DOHH2 (cell line): ENCODE results near the gene TRAPPC2L.

Source experiments
- H3F3A ChIP-seq: fragments of 200-600 bp; sonication (generic), shearing (Covaris generic); 2 replicates; pipeline ENCODE4 v1.6.0; 2016; ENCODE audit warnings: antibody characterized with exemption, mild to moderate bottlenecking; ENCODE audit not compliant: control insufficient read depth, insufficient read depth
- H3K27ac ChIP-seq: fragments of 200-600 bp; sonication (generic); 2 replicates; pipeline ENCODE4 v1.5.1; 2014; ENCODE audit warnings: low read depth, mild to moderate bottlenecking, low read length, moderate library complexity
- H3K27me3 ChIP-seq: fragments of 200-600 bp; sonication (generic); 2 replicates; pipeline ENCODE4 v1.6.1; 2014; ENCODE audit warnings: mild to moderate bottlenecking, low read length, mixed read lengths; ENCODE audit not compliant: control insufficient read depth
- H3K36me3 ChIP-seq: fragments of 200-600 bp; sonication (generic); 2 replicates; pipeline ENCODE4 v1.6.1; 2014; ENCODE audit warnings: mild to moderate bottlenecking, low read length, moderate library complexity, mixed read lengths; ENCODE audit not compliant: control insufficient read depth
- H3K4me1 ChIP-seq: fragments of 200-600 bp; sonication (generic); 2 replicates; pipeline ENCODE4 v1.6.1; 2014; ENCODE audit warnings: mild to moderate bottlenecking, low read length, mixed read lengths; ENCODE audit not compliant: control insufficient read depth
- H3K4me2 ChIP-seq: fragments of 200-600 bp; sonication (generic); 2 replicates; pipeline ENCODE4 v1.6.0; 2014; ENCODE audit warnings: mild to moderate bottlenecking, low read length, moderate library complexity
- H3K4me3 ChIP-seq: fragments of 200-600 bp; sonication (generic); 2 replicates; pipeline ENCODE4 v1.5.1; 2014; ENCODE audit warnings: mild to moderate bottlenecking, low read length, mixed read lengths
- H3K79me2 ChIP-seq: fragments of 200-600 bp; sonication (generic); 2 replicates; pipeline ENCODE4 v1.6.1; 2014; ENCODE audit warnings: mild to moderate bottlenecking, low read length, mixed read lengths; ENCODE audit not compliant: control insufficient read depth
- H3K9me2 ChIP-seq: fragments of 200-600 bp; sonication (generic); replicated peaks from 2 replicates; pipeline ENCODE4 v1.6.1; 2014; ENCODE audit warnings: mild to moderate bottlenecking, low read length, mixed read lengths; ENCODE audit not compliant: control insufficient read depth
- H3K9me3 ChIP-seq: fragments of 200-600 bp; sonication (generic); 2 replicates; pipeline ENCODE4 v1.6.1; 2014; ENCODE audit warnings: antibody characterized with exemption, low read length, mixed read lengths; ENCODE audit not compliant: control insufficient read depth, insufficient read depth
- H4K20me1 ChIP-seq: fragments of 200-600 bp; sonication (generic); 2 replicates; pipeline ENCODE4 v1.6.0; 2014; ENCODE audit warnings: low read depth, mild to moderate bottlenecking, antibody characterized with exemption, low read length, moderate library complexity; ENCODE audit not compliant: control insufficient read depth, insufficient read depth
- EZH2phosphoT487 ChIP-seq: fragments of 200-600 bp; sonication (generic); IDR thresholded peaks from 2 replicates; pipeline ENCODE4 v1.6.1; 2017; ENCODE audit warnings: borderline replicate concordance, mild to moderate bottlenecking, antibody characterized with exemption, low read length, moderate library complexity, mixed read lengths
- TF ChIP-seq, protein P1 (sequence below): fragments of 200-600 bp; sonication (generic); IDR thresholded peaks from one replicate; pipeline ENCODE4 v1.5.1; 2014; ENCODE audit warnings: antibody characterized with exemption, mild to moderate bottlenecking, low read depth, low read length; ENCODE audit not compliant: poor library complexity, severe bottlenecking

TRAPPC2L gene

DNA sequence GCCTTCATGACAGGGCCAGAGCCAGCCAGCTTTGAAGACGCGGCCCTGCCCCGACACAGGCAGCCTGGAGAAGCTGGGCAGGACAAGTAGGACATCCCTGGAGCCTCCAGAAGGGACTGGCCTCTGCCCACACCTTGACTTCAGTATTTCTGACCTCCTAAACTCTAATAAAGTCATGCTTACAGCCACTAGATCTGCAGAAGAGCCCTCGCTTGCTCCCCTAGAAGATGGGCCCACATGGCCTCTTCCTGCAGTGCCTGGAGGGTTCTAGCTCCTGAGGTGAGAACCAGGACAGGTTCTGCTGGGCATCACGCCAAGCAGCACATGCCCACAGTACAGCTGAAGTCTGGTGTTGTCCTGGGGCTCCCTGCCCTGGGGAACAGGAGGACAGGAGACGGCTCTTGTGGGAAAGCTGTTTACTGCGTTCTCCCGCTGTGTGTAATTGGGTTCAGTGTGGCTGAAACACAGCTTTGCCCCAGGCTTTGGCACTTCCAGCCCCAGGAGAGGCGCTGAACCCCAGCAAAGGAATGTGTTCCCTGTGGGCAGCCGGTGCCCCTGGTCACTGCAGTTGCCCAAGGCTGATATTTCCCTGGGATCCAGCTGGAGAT, 47.8 kb upstream of the TRAPPC2L start:
- H3K27me3 ChIP-seq = no peaks in the 10 kb centered on the region
- H4K20me1 ChIP-seq = peaks cover 8% of the 10 kb centered on the region; the same call in 1 of the 2 replicates
- peaks cover 45% of the 10 kb centered on the region for H3K4me1 ChIP-seq
- peaks cover 10% of the 10 kb centered on the region for H3F3A ChIP-seq
- H3K36me3 ChIP-seq = peaks cover 71% of the 10 kb centered on the region
- H3K9me2 ChIP-seq = no peaks in the 10 kb centered on the region
- H3K4me2 ChIP-seq = peak overlapping the region; percentile 95
- peaks cover 7% of the 10 kb centered on the region; the same call in 1 of the 2 replicates for H3K9me3 ChIP-seq
- no peak for TF ChIP-seq EZH2phosphoT487
- TF ChIP-seq, protein P1, sequence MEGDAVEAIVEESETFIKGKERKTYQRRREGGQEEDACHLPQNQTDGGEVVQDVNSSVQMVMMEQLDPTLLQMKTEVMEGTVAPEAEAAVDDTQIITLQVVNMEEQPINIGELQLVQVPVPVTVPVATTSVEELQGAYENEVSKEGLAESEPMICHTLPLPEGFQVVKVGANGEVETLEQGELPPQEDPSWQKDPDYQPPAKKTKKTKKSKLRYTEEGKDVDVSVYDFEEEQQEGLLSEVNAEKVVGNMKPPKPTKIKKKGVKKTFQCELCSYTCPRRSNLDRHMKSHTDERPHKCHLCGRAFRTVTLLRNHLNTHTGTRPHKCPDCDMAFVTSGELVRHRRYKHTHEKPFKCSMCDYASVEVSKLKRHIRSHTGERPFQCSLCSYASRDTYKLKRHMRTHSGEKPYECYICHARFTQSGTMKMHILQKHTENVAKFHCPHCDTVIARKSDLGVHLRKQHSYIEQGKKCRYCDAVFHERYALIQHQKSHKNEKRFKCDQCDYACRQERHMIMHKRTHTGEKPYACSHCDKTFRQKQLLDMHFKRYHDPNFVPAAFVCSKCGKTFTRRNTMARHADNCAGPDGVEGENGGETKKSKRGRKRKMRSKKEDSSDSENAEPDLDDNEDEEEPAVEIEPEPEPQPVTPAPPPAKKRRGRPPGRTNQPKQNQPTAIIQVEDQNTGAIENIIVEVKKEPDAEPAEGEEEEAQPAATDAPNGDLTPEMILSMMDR = no peak
- H3K4me3 ChIP-seq = peak overlapping the region; percentile 87
- H3K27ac ChIP-seq = peak overlapping the region; percentile 7; the same call in 1 of the 2 replicates
- H3K79me2 ChIP-seq = peaks cover 59% of the 10 kb centered on the region

DNA sequence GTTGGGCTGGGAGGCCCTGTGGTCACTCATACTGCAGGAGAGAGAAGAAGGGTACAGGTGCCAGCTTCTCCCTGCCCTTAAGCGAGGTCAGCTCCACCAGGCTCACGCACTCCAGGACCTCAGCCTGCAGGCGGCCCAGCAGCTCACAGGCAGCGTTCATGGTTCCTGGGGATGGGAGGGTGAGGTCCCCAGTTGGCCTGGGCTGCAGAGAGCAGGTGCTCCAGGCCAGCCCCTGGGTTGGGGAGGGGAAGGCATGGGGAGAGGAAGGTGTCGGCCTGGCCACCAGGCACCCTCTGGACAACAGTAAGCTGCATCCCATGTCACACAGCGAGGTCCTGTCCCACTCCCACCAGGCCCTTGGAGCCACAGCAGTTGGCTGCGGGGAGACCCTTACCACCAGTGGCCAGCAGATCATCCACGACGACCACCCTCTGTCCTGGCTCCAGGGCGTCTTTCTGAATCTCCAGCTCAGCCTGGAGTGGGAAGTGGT, 47.2 kb upstream of the TRAPPC2L start:
- Histone ChIP-seq H3K4me2 (peak overlapping the region; percentile 95), H3K79me2 (peaks cover 53% of the 10 kb centered on the region), H3K36me3 (peaks cover 66% of the 10 kb centered on the region), H3K9me3 (peaks cover 7% of the 10 kb centered on the region; the same call in 1 of the 2 replicates), H3K4me1 (peaks cover 44% of the 10 kb centered on the region), H3K9me2 (no peaks in the 10 kb centered on the region), H3K27ac (peak overlapping the region; percentile 81), H3K27me3 (no peaks in the 10 kb centered on the region), H4K20me1 (peaks cover 6% of the 10 kb centered on the region; the same call in 1 of the 2 replicates), H3K4me3 (peak overlapping the region; percentile 87), H3F3A (peaks cover 10% of the 10 kb centered on the region)
- TF ChIP-seq, protein P1 = no peak
- TF ChIP-seq EZH2phosphoT487 = no peak

DNA sequence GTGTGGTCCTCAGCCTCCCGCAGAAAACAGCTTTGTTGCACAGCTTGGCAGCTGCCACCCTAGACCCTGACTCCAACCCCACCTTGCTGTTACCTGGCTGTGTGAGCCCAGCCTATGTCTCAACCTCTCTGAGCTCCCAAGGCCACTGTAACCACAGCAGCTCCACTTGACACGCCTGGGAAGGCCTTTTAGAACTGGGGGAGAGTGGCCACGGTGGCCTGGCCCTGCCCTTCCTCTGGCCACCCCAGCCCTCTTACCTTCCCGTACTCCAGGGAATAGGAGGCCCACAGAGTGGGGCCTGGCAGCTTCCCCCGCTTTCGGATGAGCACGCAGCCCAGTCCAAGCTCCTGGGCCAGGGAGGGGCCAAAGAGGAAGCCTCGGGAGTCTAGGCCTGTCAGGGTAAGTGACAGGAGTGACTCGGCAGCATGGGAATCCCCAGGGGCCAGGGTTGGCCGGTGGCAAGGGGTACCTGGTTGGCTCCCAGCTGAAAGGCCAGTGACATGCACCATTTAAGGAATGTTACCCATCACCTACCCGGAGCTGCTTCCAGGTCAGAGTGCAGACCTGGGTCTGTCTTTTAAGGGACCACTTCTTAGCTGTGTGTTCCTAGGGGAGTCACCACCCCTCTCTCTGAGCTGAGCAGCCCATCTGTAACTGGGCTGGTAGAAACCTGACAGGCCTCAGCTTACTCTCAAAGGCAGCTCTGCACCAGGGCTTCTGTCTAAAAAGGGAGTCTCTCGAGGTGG, 46.6 kb upstream of the TRAPPC2L start:
- Histone ChIP-seq H3K27ac (peak overlapping the region; percentile 81), H3K4me1 (peaks cover 38% of the 10 kb centered on the region), H3F3A (peaks cover 10% of the 10 kb centered on the region), H3K9me2 (no peaks in the 10 kb centered on the region), H3K36me3 (peaks cover 60% of the 10 kb centered on the region), H3K4me2 (peak overlapping the region; percentile 95), H3K9me3 (peaks cover 7% of the 10 kb centered on the region; the same call in 1 of the 2 replicates), H4K20me1 (peaks cover 3% of the 10 kb centered on the region; the same call in 1 of the 2 replicates), H3K79me2 (peaks cover 47% of the 10 kb centered on the region), H3K4me3 (peak overlapping the region; percentile 87), H3K27me3 (no peaks in the 10 kb centered on the region)
- TF ChIP-seq, protein P1 = no peak
- TF ChIP-seq EZH2phosphoT487 = no peak
